Measurements from ENCODE around the gene SETDB2.
A peak's percentile ranks its signal among the peaks of the same experiment; 100 is the strongest.

The SETDB2 gene

GRCh38 chr13:49495783-49496762 is 52.0 kb downstream of the SETDB2 start, which contains the start of gene PHF11:
Gene PHF11, plus strand, starts transcription at chr13:49495953. Its CDS starts 49 bp downstream, at chr13:49496002.
- TF ChIP-seq CTCF (IDR thresholded peaks at IDR 0.05; ENCODE audit: low read depth, low read length): no peak

GRCh38 chr13:49496837-49497236 is 52.8 kb downstream of the SETDB2 start:
- H3K4me3 ChIP-seq (ENCODE audit: low read depth, low read length): peak overlapping the region; percentile 57

More at GRCh38 chr13:49495783-49496762, 52.0 kb downstream of the SETDB2 start, which contains the start of gene PHF11:
- H3K4me3 ChIP-seq (ENCODE audit: low read depth, low read length): peak within 1 kb of the TSS; percentile 57

- no peak overlapping the region for H3K4me3 ChIP-seq (ENCODE audit: low read depth, low read length)
- no peak for TF ChIP-seq CTCF (IDR thresholded peaks at IDR 0.05; ENCODE audit: low read depth, low read length)
Observed at GRCh38 chr13:49497272-49497671, 53.2 kb downstream of the SETDB2 start.

- no peak for TF ChIP-seq CTCF (IDR thresholded peaks at IDR 0.05; ENCODE audit: low read depth, low read length)
- no peak overlapping the region for H3K4me3 ChIP-seq (ENCODE audit: low read depth, low read length)
Observed at GRCh38 chr13:49498206-49498605, 54.1 kb downstream of the SETDB2 start.

GRCh38 chr13:49499889-49500660 is 56.0 kb downstream of the SETDB2 start:
- no peak for TF ChIP-seq CTCF (IDR thresholded peaks at IDR 0.05; ENCODE audit: low read depth, low read length)
- peak overlapping the region; percentile 28 for H3K4me3 ChIP-seq (ENCODE audit: low read depth, low read length)

- H3K4me3 ChIP-seq (ENCODE audit: low read depth, low read length): no peak overlapping the region
- TF ChIP-seq CTCF (IDR thresholded peaks at IDR 0.05; ENCODE audit: low read depth, low read length): no peak
Observed at GRCh38 chr13:49502954-49503353, 58.9 kb downstream of the SETDB2 start.

- H3K4me3 ChIP-seq (ENCODE audit: low read depth, low read length): no peak overlapping the region
- TF ChIP-seq CTCF (IDR thresholded peaks at IDR 0.05; ENCODE audit: low read depth, low read length): no peak
Observed at GRCh38 chr13:49503951-49504350, 59.9 kb downstream of the SETDB2 start.

All from WI38 (cell line).